GM21423 (cell line): ENCODE measurements around the gene PDLIM3.
"Not testable (repeated sequence)": the region's sequence is repeated elsewhere in the genome, so short reads cannot be mapped to it uniquely, and the experiment has no call there.

ENCODE experiments used
- ATAC-seq: cut with Tn5 transposase; IDR thresholded peaks from one replicate; pipeline ENCODE4 v1.9.1; 2021; ENCODE audit warnings: mild to moderate bottlenecking, moderate library complexity; ENCODE audit not compliant: unreplicated experiment

Gene PDLIM3, protein sequence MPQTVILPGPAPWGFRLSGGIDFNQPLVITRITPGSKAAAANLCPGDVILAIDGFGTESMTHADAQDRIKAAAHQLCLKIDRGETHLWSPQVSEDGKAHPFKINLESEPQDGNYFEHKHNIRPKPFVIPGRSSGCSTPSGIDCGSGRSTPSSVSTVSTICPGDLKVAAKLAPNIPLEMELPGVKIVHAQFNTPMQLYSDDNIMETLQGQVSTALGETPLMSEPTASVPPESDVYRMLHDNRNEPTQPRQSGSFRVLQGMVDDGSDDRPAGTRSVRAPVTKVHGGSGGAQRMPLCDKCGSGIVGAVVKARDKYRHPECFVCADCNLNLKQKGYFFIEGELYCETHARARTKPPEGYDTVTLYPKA

GRCh38 chr4:185534866-185535611, at the start of gene PDLIM3:
TSS of gene PDLIM3 (minus strand) at chr4:185535507. CDS start at chr4:185535434, 73 bp downstream.
- ATAC-seq = no peak

DNA sequence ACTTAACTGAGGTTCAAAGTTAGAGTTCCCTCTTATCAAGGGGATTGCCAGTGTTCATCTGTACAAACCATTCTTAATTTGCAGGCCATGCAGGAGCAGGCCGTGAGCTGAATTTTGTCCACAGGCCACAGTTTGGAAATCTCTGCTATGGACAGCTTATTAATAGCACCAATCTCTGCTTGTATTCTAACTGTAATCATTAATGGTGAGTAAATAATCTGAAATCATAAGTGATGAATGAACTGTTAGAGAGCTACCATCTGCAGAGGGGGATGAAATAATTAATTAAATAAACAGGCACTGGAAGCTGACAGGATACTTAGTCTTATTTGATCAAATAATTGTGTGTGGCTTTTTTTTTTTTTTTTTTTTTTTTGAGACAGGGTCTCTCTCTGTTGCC, 48.5 kb upstream of the PDLIM3 start:
- no peak for ATAC-seq

DNA sequence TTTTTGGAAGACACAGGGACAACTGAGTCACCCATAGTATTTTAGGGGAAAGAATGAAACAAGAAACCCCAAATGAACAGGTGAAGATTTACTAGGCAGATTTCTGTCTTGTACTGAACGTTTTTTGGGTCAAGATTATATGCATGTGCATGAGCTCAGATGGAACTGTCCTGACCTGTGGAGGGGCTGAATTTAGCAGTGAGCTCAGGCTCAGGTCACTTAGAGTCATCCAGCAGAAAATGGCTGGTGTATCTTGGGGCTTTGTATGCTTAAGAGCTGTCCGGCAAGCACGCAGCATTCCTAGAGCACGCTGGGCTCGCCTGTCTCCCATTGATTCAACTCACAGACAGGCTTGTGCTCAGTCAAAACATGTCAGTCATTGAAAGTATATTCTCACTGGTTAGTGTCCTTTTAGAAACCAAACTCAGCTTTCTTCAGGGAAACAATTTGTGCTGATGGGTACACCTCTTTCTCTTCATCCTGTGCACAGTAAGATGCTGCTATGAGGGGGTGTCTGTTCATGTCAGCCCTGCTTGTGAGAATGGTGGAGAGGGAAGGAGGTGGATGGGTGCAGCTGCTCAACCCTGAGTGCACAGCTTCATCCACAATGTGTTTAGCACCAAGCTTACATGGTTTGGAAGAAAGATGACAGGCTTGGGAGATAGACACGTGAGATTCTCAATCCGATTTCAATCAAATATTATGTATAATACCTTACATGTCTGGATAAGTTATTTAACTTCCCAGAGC, 47.5 kb upstream of the PDLIM3 start:
- ATAC-seq = no peak

GRCh38 chr4:185580699-185581098, 45.4 kb upstream of the PDLIM3 start:
- no peak for ATAC-seq

DNA sequence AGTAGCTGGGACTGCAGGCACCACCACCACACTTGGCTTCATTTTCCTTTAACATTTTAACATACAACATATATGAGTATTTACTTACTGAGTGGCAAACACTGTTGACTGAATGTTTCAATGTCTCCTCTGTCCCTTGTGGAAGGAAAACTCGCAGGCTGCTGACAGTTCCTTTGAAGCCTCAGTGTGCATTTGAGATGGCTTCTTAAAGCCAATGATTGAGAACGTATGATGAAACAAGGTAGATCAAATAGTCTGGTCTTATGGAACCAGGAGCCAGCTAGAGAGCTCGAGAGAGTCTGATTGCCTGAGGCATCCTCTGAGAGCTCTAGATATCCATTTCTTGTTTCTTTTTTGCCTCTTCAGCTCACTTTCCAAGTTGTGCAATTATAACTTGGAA, 43.0 kb upstream of the PDLIM3 start:
- no peak for ATAC-seq

DNA sequence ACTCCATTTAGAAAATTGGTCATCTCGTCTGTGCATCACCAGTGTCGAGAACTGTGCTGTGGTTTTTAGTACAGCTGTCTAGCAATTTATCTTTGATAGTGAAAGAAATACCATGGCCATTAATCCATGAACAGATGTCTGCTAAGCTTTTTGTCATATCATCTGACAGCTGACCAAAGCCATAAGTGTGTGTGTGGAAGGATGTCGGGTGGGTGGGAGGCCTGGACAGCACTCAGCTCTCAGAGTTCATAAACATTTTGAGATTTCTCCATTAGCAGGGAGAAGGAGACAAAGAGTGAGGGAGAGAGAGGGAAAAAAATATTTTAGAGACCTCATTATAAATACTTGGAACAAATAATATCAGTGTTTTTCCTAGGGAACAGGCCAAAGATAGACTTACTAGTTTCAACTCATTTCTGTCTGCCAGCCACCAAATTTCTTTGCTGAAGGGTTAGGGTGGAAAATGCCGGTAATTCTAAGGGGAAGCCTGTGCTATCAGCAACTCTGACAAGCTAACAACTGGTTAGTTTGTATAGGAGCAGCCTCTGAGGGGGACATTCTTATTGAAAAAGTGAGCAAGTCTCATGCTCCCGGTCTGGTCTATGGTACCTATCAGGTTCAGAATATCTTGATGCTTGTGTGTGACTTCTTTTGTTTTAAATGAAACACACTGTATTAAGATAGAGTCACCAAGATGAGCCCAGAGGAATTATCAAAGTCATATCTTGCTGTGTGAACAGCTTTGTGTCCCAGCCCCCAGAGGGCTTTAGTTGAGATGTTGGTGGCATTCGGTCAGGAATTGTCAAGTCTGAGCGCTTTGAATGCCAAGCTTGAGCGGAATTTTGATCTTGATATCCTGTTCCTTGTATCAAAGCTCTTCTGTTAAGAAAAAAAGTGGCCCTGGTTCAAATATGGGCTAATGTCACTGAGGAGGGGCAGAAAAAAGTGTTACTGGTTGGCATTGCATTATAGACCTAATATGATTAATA, 41.9 kb upstream of the PDLIM3 start:
- no peak for ATAC-seq

- ATAC-seq = no peak
Observed at GRCh38 chr4:185576314-185576961, 41.1 kb upstream of the PDLIM3 start.

- ATAC-seq = no peak
Observed at GRCh38 chr4:185573651-185574199, 38.4 kb upstream of the PDLIM3 start.

GRCh38 chr4:185570727-185571126, 35.4 kb upstream of the PDLIM3 start:
- no peak for ATAC-seq

- no peak for ATAC-seq
Observed at GRCh38 chr4:185567381-185568376, 32.4 kb upstream of the PDLIM3 start.

DNA sequence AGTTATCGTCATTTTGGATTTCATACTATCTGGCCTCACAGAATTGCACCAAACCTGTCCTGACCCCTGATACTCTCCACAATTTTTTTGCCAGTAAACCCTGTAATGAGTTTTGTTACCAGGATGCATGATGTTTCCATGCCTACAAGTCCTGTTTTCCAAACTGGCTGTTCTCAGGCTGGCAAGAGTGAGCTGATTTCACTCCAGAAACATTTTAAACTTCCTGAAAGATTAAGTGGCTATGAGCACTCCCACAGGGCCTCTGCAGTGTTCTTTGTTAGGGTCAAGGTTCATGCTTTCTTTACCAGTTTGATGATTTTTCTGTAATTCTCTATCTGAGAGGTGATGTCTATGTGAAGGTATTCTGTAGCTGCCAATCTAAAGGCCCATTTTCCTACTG, 31.7 kb upstream of the PDLIM3 start:
- no peak for ATAC-seq

- no peak for ATAC-seq
Observed at GRCh38 chr4:185566425-185566824, 31.1 kb upstream of the PDLIM3 start.

DNA sequence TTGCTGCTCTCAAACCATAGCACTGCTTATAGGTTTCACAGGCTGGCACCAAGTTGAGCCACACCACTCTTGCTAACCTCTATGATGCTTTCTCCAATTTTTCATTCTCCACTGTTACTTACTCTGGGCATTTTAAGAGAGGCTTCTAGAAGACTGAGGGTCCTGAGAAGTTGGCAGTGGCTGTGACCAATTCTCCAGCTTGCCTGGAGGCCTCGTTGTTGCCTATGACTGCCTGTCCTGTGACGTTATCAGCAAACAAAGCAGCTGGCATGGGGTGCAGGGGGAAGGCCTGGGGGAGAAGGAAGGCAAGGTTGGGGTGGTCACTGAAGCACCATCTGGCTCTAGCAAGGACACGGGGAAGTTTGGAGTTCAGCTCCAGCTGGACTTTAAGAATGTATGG, 30.4 kb upstream of the PDLIM3 start:
- ATAC-seq = no peak

DNA sequence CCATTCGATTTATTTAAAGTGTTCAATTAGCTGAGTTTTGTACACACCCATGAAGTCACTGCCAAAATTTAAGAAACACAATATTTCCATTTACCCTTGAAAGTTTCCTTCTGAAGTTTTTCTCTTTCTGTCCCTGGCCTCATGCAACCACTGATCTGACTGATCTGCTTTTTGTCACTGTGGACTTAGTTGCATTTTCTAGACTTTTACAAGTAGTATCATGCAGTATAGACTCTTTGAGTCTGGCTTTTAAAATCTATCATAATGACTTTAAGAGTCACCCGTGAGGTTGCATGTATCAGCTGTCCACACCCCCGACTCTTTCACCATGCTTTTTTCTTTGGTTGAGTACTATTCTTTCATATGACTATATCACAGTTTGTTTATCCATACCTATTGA, 29.0 kb upstream of the PDLIM3 start:
- ATAC-seq = no peak

- ATAC-seq = no peak
Observed at GRCh38 chr4:185562531-185562930, 27.2 kb upstream of the PDLIM3 start.

DNA sequence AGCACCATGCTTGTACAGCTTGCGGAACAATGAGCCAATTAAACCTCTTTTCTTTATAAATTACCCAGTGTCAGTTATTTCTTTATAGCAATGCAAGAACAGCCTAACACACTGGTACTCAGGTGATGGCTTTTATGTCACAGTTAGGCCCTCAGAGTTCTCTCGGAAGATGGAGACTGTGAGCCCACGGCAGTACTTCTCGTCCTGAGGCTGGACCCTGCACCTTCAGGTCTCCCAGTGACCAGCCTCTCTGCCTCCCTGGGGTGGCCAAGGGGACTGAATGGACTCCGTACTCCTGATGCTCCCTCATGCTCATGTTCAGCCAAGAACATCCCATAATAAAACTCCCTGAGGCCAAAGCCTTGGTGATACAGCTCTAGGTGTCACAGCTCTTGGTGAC, 25.0 kb upstream of the PDLIM3 start:
- ATAC-seq = no peak

GRCh38 chr4:185559915-185560281, 24.6 kb upstream of the PDLIM3 start:
- no peak for ATAC-seq

DNA sequence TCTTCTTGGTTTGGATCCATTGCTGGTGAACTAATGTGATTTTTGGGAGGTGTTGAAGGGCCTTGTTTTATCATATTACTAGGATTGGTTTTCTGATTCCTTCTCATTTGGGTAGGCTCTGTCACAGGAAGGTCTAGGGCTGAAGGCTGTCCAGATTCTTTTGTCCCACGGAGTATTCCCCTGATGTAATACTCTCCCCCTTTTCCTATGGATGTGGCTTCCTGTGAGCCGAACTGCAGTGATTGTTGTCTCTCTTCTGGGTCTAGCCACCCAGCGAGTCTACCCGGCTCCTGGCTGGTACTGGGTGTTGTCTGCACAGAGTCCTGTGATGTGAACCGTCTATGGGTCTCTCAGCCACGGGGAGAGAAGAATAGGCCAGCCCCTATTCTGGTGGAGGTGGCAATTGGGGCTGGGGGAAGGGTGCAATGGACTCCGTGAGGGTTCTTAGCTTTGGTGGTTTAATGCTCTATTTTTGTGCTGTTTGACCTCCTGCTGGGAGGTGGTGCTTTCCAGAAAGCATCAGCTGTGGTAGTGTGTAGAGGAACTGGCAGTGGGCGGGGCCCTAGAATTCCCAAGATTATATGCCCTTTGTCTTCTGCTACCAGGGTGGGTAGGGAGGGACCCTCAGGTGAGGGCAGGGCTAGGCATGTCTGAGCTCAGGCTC, 24.1 kb upstream of the PDLIM3 start:
- ATAC-seq = not testable (repeated sequence)
